Measurements from ENCODE around the gene C5. TPM values are rescaled to one million over a fixed set of nuclear protein-coding genes. Genes with fewer than 3 reads are reported as not detected.

The C5 gene
- polyA plus RNA-seq, 1 of the 3 experiments (the other 2 are of a cell fraction): 1.8 TPM

DNA sequence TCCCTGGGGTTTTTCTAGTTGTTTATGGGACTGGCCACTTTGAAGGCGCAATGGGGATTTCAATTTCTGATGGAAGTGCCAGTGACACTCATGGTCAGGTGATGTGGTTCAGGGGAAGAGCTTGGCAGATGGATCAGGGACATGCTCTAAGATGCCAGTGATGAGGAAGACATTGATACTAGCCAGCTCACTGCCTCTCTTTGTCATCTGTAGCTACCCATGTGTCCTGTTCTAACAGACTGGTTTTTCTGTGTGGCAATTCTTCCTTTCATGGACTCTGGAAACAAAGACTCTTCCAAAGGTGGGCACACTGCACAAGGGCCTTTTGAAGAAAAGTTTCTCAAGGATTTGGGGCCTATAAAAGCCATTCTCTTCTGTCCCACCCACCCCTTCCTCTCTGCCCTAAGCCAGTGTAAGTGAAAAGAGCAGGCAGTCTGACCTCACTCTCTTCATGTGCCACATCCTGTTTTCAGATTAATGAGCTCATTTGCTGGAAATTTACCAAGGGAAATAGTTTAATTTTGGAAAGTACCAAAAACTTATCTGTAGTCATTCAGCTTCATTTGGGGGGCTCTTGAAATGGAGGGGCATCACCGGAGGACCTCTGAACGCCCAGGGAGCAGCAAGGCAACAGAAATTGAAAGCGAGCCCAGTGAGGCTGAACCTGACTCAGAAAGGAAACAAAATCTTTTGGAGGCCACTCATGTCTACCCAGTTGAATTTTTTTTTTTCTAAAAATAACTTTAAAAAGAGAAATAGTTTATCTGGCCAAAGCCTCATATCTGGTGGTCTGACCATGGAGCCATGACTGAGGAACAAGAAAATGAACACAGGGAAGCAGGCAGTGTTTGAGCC lies 118.6 kb downstream of the C5 start:
- H4K20me1 ChIP-seq (ENCODE audit: insufficient read depth): no peaks in the 10 kb centered on the region
- H3K9ac ChIP-seq: peak overlapping the region; percentile 62
- no peaks in the 10 kb centered on the region for H3K27me3 ChIP-seq (ENCODE audit: insufficient read depth)
- no peaks in the 10 kb centered on the region for H3K36me3 ChIP-seq (replicated peaks in 1 of 2; ENCODE audit: control insufficient read depth in 1 of 2, insufficient read depth in 2 of 2, low read length in 1 of 2)
- no peak for DNase-seq
- H3K4me2 ChIP-seq: peak overlapping the region; percentile 67
- H2AFZ ChIP-seq (ENCODE audit: low read depth): peak overlapping the region; percentile 74
- H3K4me3 ChIP-seq (ENCODE audit: low read depth in 2 of 2, low read length in 1 of 2): peak overlapping the region in 1 of 2 experiments; percentile 15; a peak in 1 of 4 replicates
- peaks cover 35 to 48% of the 10 kb centered on the region in 2 experiments for H3K4me1 ChIP-seq (ENCODE audit: control insufficient read depth in 1 of 2, insufficient read depth in 2 of 2, low read depth in 1 of 2, low read length in 1 of 2)
- peaks cover 43% of the 10 kb centered on the region for H3F3A ChIP-seq (replicated peaks; ENCODE audit: insufficient read depth)
- ChIA-PET CTCF (interaction anchor here (1.4 to 2.0 kb wide), 2 partner anchors 10 to 134 kb away, joined by 3 to 9 read pairs; no protein-coding TSS in a partner anchor), POLR2A (interaction anchor here (1.6 to 2.8 kb wide), 2 partner anchors 9 to 15 kb away, joined by 3 to 10 read pairs; no protein-coding TSS in a partner anchor)
- no peaks in the 10 kb centered on the region for H3K79me2 ChIP-seq (ENCODE audit: insufficient read depth)
- no peaks in the 10 kb centered on the region for H3K9me3 ChIP-seq
- H3K9me2 ChIP-seq: no peaks in the 10 kb centered on the region
- WGBS (ENCODE audit: low lambda C conversion rate): 57% methylated on average over 4 of the region's 4 CpGs
- peak overlapping the region; percentile 67 to 92 for H3K27ac ChIP-seq (ENCODE audit: low read depth in 2 of 2, low read length in 1 of 2)
- TF ChIP-seq TCF12 (IDR thresholded peaks at IDR 0.05) (peak; percentile 66), EP300 (IDR thresholded peaks at IDR 0.05; ENCODE audit: borderline replicate concordance in 1 of 2, low read depth in 1 of 2, low read length in 1 of 2) (0 out of 4 replicates have a peak, but pooled peaks of 1 of the 2 experiments have one; percentile 6), FOXJ3 (CRISPR knock-in tag; IDR thresholded peaks at IDR 0.05) (no peak), FOSL2 (IDR thresholded peaks at IDR 0.05; ENCODE audit: borderline replicate concordance, low read depth) (no peak; the same call in 1 of the 2 replicates), NFIC (IDR thresholded peaks at IDR 0.05; ENCODE audit: borderline replicate concordance) (peak; percentile 41; the same call in 1 of the 2 replicates), MEF2A (IDR thresholded peaks at IDR 0.05; ENCODE audit: borderline replicate concordance, low read depth) (peak; percentile 77), TAF1 (IDR thresholded peaks at IDR 0.05; ENCODE audit: borderline replicate concordance, low read depth, low read length) (no peak), MXI1 (IDR thresholded peaks at IDR 0.05; ENCODE audit: low read depth, low read length) (no peak), RCOR1 (IDR thresholded peaks at IDR 0.05; ENCODE audit: low read length) (no peak), POLR2AphosphoS5 (IDR thresholded peaks at IDR 0.05; ENCODE audit: low read depth, low read length) (0 out of 2 replicates have a peak, but pooled peaks have one; percentile 11), RXRA (IDR thresholded peaks at IDR 0.05; ENCODE audit: borderline replicate concordance, low read depth) (no peak), EZH2phosphoT487 (IDR thresholded peaks at IDR 0.05; ENCODE audit: borderline replicate concordance, low read depth) (no peak), SIN3A (IDR thresholded peaks at IDR 0.05; ENCODE audit: borderline replicate concordance, low read depth, low read length) (no peak), MAX (IDR thresholded peaks at IDR 0.05; ENCODE audit: low read depth) (no peak), ZBTB33 (IDR thresholded peaks at IDR 0.05; ENCODE audit: borderline replicate concordance, low read depth) (no peak), RAD21 (IDR thresholded peaks at IDR 0.05; ENCODE audit: low read length) (no peak), SMC3 (IDR thresholded peaks at IDR 0.05; ENCODE audit: low read depth, low read length) (no peak), JUND (IDR thresholded peaks at IDR 0.05) (0 out of 2 replicates have a peak, but pooled peaks have one; percentile 25), FOXM1 (IDR thresholded peaks at IDR 0.05; ENCODE audit: low read depth) (no peak), TEAD4 (IDR thresholded peaks at IDR 0.05; ENCODE audit: borderline replicate concordance, insufficient read depth) (no peak), NRF1 (IDR thresholded peaks at IDR 0.05; ENCODE audit: low read depth, low read length) (no peak), YY1 (IDR thresholded peaks at IDR 0.05; ENCODE audit: low read depth) (no peak), USF1 (IDR thresholded peaks at IDR 0.05; ENCODE audit: borderline replicate concordance, low read depth) (peak; percentile 34; the same call in 1 of the 2 replicates), CTCF (IDR thresholded peaks at IDR 0.05) (no peak)
- TF ChIP-seq, protein P1, sequence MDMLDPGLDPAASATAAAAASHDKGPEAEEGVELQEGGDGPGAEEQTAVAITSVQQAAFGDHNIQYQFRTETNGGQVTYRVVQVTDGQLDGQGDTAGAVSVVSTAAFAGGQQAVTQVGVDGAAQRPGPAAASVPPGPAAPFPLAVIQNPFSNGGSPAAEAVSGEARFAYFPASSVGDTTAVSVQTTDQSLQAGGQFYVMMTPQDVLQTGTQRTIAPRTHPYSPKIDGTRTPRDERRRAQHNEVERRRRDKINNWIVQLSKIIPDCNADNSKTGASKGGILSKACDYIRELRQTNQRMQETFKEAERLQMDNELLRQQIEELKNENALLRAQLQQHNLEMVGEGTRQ (IDR thresholded peaks at IDR 0.05; ENCODE audit: borderline replicate concordance, low read depth, low read length): no peak
- TF ChIP-seq, protein P2, sequence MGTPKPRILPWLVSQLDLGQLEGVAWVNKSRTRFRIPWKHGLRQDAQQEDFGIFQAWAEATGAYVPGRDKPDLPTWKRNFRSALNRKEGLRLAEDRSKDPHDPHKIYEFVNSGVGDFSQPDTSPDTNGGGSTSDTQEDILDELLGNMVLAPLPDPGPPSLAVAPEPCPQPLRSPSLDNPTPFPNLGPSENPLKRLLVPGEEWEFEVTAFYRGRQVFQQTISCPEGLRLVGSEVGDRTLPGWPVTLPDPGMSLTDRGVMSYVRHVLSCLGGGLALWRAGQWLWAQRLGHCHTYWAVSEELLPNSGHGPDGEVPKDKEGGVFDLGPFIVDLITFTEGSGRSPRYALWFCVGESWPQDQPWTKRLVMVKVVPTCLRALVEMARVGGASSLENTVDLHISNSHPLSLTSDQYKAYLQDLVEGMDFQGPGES (IDR thresholded peaks at IDR 0.05; ENCODE audit: low read depth, low read length): no peak

All from SK-N-SH (cell line).